Right hindlimb (tissue), 1 donor: ENCODE data around the gene TBCB.
"Not testable (repeated sequence)": the region's sequence is repeated elsewhere in the genome, so short reads cannot be mapped to it uniquely, and the experiment has no call there.

Experiments used
- DNase-seq: peaks from one replicate; pipeline ENCODE4 v3.0.0-alpha.2; 2018

The TBCB gene

DNA sequence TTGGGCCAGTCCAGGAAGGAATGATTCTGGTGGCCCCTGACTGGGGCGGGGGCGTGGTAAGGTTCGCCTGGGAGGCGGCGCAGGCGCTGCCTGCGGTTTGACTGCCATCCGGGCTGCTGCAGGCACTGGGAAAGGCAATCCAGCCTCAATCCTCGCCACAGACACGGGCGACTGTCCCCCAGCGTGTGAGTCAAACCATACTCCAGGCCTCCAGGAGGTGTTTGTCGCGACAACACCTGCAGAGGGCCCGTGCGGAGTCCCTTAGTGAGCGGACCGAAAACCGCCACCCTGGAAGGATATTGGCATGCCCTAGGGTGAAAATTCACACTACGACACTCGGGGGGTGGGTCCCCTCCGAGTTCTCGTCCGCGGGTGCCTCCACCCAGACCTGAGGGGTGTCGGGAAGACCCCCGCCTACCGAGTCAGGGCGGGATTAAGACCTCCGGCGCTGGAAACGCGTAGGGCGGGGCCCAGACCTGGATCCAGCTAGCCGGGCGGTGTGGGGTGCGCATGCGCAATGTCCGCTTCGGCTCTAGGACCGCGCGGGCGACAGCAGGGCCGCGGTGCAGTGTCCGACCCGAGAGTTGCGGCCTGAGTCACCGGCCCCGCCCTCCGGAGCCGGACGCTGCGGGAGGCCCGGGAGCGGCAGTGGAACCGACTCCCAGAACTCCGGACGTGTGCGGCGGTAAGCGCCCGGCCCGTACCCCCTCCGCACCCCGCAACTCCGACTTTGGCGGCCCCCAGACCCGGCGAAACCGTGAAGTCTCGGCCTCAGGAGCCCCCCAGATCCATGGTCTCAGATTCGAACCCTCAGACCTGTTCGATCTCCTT, 24.4 kb downstream of the TBCB start, which contains the start of gene CAPNS1:
TSS of gene CAPNS1 (plus strand) at position 594 of the 831 bp plus-strand sequence. CDS start 946 bp downstream, outside the sequence.
- DNase-seq = peak; percentile 98

DNA sequence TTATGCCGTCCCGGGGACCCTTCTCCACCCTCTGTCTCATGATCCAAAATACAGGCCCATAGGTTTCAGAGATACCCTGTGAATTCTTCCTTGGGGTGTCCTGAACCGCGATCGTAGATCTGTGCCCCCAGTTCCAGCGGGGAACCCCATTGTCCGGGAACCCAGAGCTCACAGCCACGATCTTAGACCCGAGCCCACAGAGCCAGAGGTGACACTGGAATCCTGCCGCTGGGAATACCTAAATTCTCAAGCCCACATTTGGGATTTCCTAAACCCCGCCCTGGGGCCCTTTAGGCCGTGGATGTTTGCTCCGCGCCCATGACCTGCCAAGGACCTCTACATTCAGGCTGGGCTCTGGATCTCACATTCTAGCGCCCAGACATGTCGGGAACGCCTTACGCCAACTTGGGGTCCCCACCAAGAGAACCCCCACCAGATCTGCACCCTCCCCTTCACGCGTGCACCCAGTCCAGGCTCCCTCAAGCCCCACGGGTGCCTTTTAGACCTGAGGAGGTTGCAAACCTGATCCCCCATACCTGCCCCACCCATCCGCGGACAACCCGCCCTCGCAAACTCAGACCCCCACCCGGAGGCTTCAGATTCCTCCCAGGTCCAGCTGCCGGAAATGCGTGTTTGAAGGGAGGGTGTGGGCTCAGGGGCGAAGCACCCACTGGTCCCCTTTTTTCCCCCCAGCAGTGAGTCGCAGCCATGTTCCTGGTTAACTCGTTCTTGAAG, 25.2 kb downstream of the TBCB start:
- peak; percentile 79 for DNase-seq

DNA sequence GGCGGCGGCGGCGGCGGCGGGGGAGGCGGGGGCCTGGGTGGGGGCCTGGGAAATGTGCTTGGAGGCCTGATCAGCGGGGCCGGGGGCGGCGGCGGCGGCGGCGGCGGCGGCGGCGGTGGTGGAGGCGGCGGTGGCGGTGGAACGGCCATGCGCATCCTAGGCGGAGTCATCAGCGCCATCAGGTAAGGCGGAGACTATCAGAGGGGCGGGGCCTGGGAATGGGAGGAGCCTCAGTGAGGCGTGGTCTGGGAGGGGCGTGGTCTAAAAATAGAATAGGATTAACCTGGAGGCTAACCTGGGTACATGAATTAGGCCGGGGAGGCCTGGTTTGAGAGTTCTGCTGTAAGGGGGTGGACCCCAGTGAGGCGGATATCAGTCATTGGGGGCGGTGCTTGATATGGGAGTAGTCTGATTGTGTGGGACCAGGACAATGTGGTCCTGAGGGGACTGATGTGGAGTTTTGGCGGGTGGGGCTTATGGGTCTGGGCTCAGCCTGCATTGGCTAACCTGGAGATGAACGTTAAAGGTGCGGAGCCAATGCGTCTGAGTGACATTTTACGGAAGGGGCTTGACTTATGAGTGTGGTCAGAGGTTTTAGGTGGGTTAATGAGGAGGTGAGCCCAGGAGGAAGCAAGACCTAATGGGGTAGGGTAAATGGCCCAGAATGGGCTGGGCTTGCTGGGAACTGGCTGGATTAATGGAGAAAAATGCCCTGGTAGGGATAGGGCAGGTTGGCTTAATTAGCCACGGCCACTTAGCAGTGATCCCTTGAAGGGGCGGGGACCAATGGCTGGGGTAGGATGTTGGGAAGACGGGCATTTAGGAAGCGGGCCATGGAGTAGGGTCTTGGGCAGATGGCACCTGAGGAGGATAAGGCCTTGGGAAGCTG, 26.0 kb downstream of the TBCB start:
- DNase-seq = peak; percentile 85

DNA sequence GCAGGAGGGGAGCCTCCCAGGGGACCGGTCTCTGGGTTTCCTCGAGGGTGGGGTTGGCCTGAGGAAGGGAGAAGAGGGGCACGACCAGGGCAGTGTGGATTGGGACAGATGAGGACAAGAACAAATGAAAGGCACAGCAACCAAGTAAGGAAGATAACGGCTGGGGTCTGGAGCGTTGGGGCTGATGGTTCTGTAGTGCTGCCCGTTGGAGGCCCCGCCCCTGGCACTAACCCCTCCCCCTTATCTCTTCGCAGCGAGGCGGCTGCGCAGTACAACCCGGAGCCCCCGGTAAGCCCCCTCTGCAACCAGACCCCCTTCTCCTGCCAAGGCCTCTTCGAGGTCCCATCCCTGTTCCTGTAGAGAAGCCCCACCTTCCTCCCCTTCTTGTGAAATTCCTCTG, 26.8 kb downstream of the TBCB start:
- no peak for DNase-seq

GRCh38 chr19:36142496-36142895, 27.2 kb downstream of the TBCB start:
- DNase-seq = no peak

GRCh38 chr19:36144624-36145023, 29.4 kb downstream of the TBCB start:
- DNase-seq = no peak

DNA sequence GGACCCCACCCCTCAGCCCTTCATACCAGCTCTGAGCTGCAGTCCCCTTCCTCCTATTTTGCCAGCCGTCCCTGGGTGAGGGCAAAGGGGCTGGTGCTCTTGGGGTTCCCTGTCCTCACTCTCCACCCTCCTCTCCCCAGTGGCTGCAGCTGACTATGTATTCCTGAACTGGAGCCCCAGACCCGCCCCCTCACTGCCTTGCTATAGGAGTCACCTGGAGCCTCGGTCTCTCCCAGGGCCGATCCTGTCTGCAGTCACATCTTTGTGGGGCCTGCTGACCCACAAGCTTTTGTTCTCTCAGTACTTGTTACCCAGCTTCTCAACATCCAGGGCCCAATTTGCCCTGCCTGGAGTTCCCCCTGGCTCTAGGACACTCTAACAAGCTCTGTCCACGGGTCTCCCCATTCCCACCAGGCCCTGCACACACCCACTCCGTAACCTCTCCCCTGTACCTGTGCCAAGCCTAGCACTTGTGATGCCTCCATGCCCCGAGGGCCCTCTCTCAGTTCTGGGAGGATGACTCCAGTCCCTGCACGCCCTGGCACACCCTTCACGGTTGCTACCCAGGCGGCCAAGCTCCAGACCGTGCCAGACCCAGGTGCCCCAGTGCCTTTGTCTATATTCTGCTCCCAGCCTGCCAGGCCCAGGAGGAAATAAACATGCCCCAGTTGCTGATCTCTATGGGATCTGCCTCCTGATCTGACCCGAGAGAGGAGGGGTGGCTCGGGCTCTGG, 34.6 kb downstream of the TBCB start:
- DNase-seq = no peak

- DNase-seq = no peak
Observed at GRCh38 chr19:36150586-36150985, 35.3 kb downstream of the TBCB start.

DNA sequence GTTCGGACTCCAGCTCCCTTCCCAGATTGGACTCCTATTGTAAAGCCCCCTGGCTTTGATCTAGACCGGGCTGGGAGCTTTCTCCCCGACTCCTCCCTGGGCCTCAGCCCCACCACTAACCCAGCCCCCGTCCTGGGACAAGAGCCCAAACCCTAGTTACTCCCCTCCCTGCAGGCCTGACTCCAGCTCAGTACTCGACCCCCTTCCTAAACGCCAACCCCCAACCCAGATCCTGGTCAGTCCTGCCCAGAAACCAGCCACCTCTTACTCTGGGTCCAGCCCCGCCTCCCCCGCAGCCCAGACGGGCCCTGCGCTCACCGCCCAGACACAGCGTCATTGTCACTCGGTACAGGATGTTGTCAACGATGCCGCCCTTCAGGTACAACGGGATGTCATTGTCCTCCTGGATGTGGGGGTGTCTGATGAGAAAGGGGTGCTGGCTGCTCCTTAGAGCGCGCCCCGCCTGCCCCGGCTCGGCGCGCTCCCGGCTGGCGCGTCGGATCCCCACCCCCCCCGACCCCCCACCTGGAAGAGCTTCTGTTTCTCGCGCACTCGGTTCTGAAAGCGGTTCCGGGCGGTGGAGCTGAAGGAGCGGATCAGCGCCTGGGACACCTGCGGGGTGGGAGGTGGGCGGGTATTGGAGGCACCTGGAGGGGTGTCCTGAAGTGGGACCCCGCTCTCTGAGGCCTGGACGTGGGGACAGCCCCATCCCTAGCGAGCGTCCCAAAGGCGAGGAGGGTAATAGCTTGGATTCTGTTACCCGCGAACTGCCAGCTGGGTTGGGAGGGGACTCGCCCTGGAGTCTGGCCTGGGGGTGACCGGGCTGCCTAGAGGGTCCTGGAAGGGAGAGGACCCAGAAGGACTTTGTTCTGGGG, 36.1 kb downstream of the TBCB start:
- DNase-seq = peak; percentile 84

- DNase-seq = no peak
Observed at GRCh38 chr19:36152019-36152351, 36.7 kb downstream of the TBCB start.

DNA sequence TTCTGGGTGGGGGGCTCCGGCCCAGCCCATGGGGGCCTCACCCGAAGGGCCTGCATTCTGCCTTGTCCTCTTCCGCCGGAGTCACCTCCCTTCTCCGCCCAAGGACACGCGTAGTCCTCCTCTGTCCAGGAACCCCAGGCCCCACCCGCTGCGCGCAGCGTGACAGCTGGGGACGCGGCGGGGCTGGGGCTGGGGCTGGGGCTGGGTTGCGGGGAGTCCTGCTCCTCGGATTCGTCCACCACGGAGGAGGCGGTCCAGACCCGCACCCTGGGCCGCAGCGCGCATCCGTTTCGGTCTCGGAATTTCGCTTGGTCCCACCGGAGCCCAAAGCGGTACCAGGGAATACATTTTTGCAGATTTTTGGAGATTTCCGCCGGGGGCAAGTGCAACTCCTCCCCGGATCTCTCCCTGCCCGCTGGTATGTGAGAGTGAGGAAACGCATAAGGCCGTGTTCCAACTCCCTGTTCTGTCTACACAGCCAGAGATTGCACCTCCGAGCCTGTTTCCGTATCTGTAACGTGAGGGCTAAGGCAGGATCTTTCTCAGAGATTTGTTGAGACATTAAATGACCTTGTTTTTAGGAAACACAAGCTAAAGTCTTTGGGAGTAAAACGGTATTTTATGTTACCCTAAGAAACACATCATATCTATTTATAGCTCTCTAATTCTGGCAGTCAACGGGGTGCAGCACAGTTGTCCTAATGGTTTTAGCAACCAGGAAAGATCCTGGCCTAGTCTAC, 37.3 kb downstream of the TBCB start, which contains the start of gene COX7A1:
TSS of gene COX7A1 (minus strand) at position 96 of the 740 bp plus-strand sequence. CDS start at position 56, 40 bp downstream.
- peak; percentile 86 for DNase-seq

DNA sequence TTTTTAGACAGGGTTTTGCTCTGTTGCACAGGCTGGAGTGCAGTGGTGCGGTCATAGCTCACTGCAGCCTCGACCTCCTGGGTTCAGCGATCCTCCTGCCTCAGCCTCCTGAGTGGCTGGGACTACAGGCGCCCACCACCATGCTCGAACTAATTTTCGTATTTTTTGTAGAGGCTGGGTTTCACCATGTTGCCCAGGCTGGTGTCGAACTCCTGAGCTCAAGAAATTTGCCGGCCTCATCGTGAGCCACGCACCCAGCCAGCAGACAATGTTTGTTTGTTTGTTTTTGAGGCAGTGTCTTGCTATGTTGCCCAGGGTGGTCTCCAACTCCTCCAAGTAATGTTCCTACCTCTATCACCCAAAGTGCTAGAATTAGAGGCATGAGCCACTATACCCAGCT, 37.9 kb downstream of the TBCB start:
- DNase-seq = no peak

GRCh38 chr19:36160821-36161596, 45.7 kb downstream of the TBCB start:
- DNase-seq = no peak

- DNase-seq = no peak
Observed at GRCh38 chr19:36163813-36164212, 48.5 kb downstream of the TBCB start.

- peak; percentile 46 for DNase-seq
Observed at GRCh38 chr19:36169084-36169760, 54.0 kb downstream of the TBCB start.

GRCh38 chr19:36172852-36173251, 57.6 kb downstream of the TBCB start:
- no peak for DNase-seq

DNA sequence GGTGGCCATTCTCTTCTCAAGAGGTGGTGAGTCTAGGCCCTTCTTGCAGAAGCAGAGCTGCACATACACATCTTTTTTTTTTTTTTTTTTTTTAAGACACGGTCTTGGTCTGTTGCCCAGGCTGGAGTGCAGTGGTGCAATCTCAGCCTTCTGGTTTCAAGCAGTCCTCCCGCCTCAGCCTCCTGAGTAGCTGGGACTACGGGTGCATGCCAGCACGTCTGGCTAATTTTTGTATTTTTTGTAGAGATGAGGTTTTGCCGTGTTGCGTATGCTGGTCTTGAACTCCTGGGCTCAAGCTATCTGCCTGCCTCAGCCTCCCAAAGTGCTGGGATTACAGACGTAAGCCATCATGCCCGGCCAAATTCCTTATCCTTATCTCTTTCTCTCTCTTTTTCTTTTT, 58.6 kb downstream of the TBCB start:
- DNase-seq = not testable (repeated sequence)
